ENCODE data around the gene EXO1. TPM values are rescaled to one million over a fixed set of nuclear protein-coding genes. Genes with fewer than 3 reads are reported as not detected.

The EXO1 gene
- total RNA-seq, 1 experiment from 2014 or later: 26.3 TPM

- DNase-seq (ENCODE audit: low read depth, low spot score): no peak
- ChIA-PET CTCF (interaction anchor here (0.7 kb wide), 1 partner anchor 103 kb away, joined by 3 read pairs; the partner anchor contains the start of gene MAP1LC3C), POLR2A (no interaction called here)
- ATAC-seq: no peak
- Histone ChIP-seq H3K27me3 (ENCODE audit: control insufficient read depth, insufficient read depth, low read length) (no peaks in the 10 kb centered on the region), H3K27ac (ENCODE audit: low read length) (no peak overlapping the region), H3K4me3 (ENCODE audit: low read depth in 2 of 2, low read length in 2 of 2) (no peak overlapping the region), H3K9me3 (ENCODE audit: control insufficient read depth, insufficient read depth, low read depth, low read length) (no peaks in the 10 kb centered on the region), H3K36me3 (ENCODE audit: control insufficient read depth, insufficient read depth, low read length) (no peaks in the 10 kb centered on the region), H3K4me1 (ENCODE audit: control insufficient read depth, insufficient read depth, low read length) (no peaks in the 10 kb centered on the region)
- in situ Hi-C loops (cut with HindIII; ENCODE audit: low pct_unique_long_range_greater_than_20kb, low sequenced_read_pairs): no loop called here
- intact Hi-C loops (cut with micrococcal nuclease; ENCODE audit: unreplicated experiment): no loop called here
- no TSS peak for BruUV-seq (replicated peaks)
- TF ChIP-seq REST (IDR thresholded peaks at IDR 0.05; ENCODE audit: insufficient read depth in 1 of 2, low read depth in 2 of 2, low read length in 1 of 2) (no peak), TCF7L2 (IDR thresholded peaks at IDR 0.05; ENCODE audit: low read depth, low read length) (no peak), POLR2AphosphoS5 (IDR thresholded peaks at IDR 0.05; ENCODE audit: low read depth, low read length) (no peak), CTCF (IDR thresholded peaks at IDR 0.05) (no peak), SIN3A (IDR thresholded peaks at IDR 0.05; ENCODE audit: borderline replicate concordance, insufficient read depth, low read depth, low read length) (no peak)
Measured at GRCh38 chr1:241895013-241895412, 47.0 kb downstream of the EXO1 start.

- TF ChIP-seq CTCF (IDR thresholded peaks at IDR 0.05) (peak; percentile 42), REST (IDR thresholded peaks at IDR 0.05; ENCODE audit: insufficient read depth in 1 of 2, low read depth in 2 of 2, low read length in 1 of 2) (no peak), TCF7L2 (IDR thresholded peaks at IDR 0.05; ENCODE audit: low read depth, low read length) (no peak), SIN3A (IDR thresholded peaks at IDR 0.05; ENCODE audit: borderline replicate concordance, insufficient read depth, low read depth, low read length) (no peak)
- ATAC-seq (no peak), DNase-seq (ENCODE audit: low read depth, low spot score) (no peak)
- H3K27me3 ChIP-seq (ENCODE audit: control insufficient read depth, insufficient read depth, low read length): no peaks in the 10 kb centered on the region
- no peak overlapping the region for H3K4me3 ChIP-seq (ENCODE audit: low read depth in 2 of 2, low read length in 2 of 2)
- no TSS peak for BruUV-seq (replicated peaks)
- POLR2A ChIA-PET: interaction anchor here (0.6 kb wide), 1 partner anchor 98 kb away, joined by 3 read pairs; no protein-coding TSS in a partner anchor
- no peaks in the 10 kb centered on the region for H3K36me3 ChIP-seq (ENCODE audit: control insufficient read depth, insufficient read depth, low read length)
- no peak overlapping the region for H3K27ac ChIP-seq (ENCODE audit: low read length)
- no peaks in the 10 kb centered on the region for H3K4me1 ChIP-seq (ENCODE audit: control insufficient read depth, insufficient read depth, low read length)
- intact Hi-C loops (cut with micrococcal nuclease; ENCODE audit: unreplicated experiment) (loop anchor here (1.0 to 2.0 kb wide), 2 partner anchors 90 to 102 kb away; no protein-coding TSS in a partner anchor), in situ Hi-C loops (cut with HindIII; ENCODE audit: low pct_unique_long_range_greater_than_20kb, low sequenced_read_pairs) (no loop called here)
- no peaks in the 10 kb centered on the region for H3K9me3 ChIP-seq (ENCODE audit: control insufficient read depth, insufficient read depth, low read depth, low read length)
- CTCF ChIA-PET: interaction anchor here (0.6 to 1.0 kb wide), 3 partner anchors 40 to 90 kb away, joined by 3 to 10 read pairs (median 4); no protein-coding TSS in a partner anchor
Measured at GRCh38 chr1:241896670-241896962, 48.6 kb downstream of the EXO1 start.
